ENCODE results near the gene MACROD2. TPM values are rescaled to one million over a fixed set of nuclear protein-coding genes. Genes with fewer than 3 reads are reported as not detected.
"Not testable (repeated sequence)": the region's sequence is repeated elsewhere in the genome, so short reads cannot be mapped to it uniquely, and the experiment has no call there.

MACROD2 gene
- total RNA-seq, 1 experiment from 2014 or later: 3.1 TPM

DNA sequence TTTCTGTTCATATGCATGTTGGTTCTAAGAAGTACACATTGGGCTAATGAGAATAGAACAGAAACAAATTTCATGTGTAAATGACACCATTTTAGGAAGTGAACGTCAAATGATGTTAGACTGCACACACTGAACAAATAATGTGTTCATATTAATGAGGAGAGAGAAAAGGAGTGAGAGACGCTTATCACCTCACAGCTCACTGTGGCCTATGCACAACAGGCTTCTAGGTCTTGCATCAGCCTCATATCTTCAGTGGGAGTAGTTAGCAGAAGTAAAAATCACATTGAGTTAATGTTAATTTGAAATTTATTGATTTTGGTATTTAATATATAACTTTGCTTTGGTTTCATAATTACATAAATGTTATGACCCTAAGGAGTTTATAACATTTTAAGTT lies 454.9 kb downstream of the MACROD2 start:
- no peak overlapping the region for H3K4me3 Mint-ChIP-seq (ENCODE audit: unreplicated experiment)
- no peak for TF ChIP-seq CTCF (IDR thresholded peaks at IDR 0.05; ENCODE audit: unreplicated experiment)
- ChIA-PET CTCF (no interaction called here), POLR2A (no interaction called here)
- peaks cover 15% of the 10 kb centered on the region for H3K4me1 Mint-ChIP-seq (ENCODE audit: insufficient read depth, unreplicated experiment)
- BruUV-seq (replicated peaks): no TSS peak
- no peaks in the 10 kb centered on the region for H3K27me3 Mint-ChIP-seq (ENCODE audit: insufficient read depth, unreplicated experiment)
- no peaks in the 10 kb centered on the region for H3K9me3 Mint-ChIP-seq (ENCODE audit: unreplicated experiment)
- DNase-seq (ENCODE audit: unreplicated experiment): no peak
- H3K36me3 Mint-ChIP-seq (ENCODE audit: insufficient read depth, unreplicated experiment): no peaks in the 10 kb centered on the region
- H3K27ac Mint-ChIP-seq (ENCODE audit: low read depth, unreplicated experiment): no peak overlapping the region
- intact Hi-C loops (cut with micrococcal nuclease): no loop called here

GRCh38 chr20:14451458-14451857 lies 456.1 kb downstream of the MACROD2 start:
- Mint-ChIP-seq H3K36me3 (ENCODE audit: insufficient read depth, unreplicated experiment) (no peaks in the 10 kb centered on the region), H3K27me3 (ENCODE audit: insufficient read depth, unreplicated experiment) (no peaks in the 10 kb centered on the region), H3K4me3 (ENCODE audit: unreplicated experiment) (no peak overlapping the region), H3K4me1 (ENCODE audit: insufficient read depth, unreplicated experiment) (peaks cover 11% of the 10 kb centered on the region), H3K27ac (ENCODE audit: low read depth, unreplicated experiment) (no peak overlapping the region), H3K9me3 (ENCODE audit: unreplicated experiment) (no peaks in the 10 kb centered on the region)
- POLR2A ChIA-PET: interaction anchor here (0.7 kb wide), 1 partner anchor 427 kb away, joined by 4 read pairs; no protein-coding TSS in a partner anchor
- DNase-seq (ENCODE audit: unreplicated experiment): no peak
- no TSS peak for BruUV-seq (replicated peaks)
- CTCF ChIA-PET: no interaction called here
- TF ChIP-seq CTCF (IDR thresholded peaks at IDR 0.05; ENCODE audit: unreplicated experiment): no peak
- intact Hi-C loops (cut with micrococcal nuclease): no loop called here

DNA sequence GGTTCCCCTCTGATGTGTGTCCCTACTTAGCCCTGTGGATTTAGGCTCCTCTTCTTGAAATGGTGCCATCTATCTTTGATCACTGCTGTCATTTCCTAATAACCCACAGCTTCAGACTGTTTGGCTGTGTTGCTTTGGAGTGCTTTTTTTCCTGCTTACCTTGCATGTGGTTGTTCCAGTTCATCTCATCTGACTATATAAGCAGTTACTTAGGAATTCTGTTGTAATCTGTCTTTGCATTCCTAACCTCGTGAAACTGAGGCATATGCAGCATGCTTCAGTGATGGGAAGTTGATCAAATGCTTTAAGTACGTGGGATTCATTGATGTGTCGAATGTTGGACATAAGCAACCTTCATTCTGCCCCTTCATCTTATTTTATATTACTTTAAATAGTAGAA lies 457.9 kb downstream of the MACROD2 start:
- H3K4me1 Mint-ChIP-seq (ENCODE audit: insufficient read depth, unreplicated experiment): peaks cover 11% of the 10 kb centered on the region
- no peak for DNase-seq (ENCODE audit: unreplicated experiment)
- H3K36me3 Mint-ChIP-seq (ENCODE audit: insufficient read depth, unreplicated experiment): no peaks in the 10 kb centered on the region
- ChIA-PET POLR2A (interaction anchor here (1.5 kb wide), 1 partner anchor 19 kb away, joined by 5 read pairs; no protein-coding TSS in a partner anchor), CTCF (no interaction called here)
- intact Hi-C loops (cut with micrococcal nuclease): no loop called here
- H3K9me3 Mint-ChIP-seq (ENCODE audit: unreplicated experiment): no peaks in the 10 kb centered on the region
- H3K27ac Mint-ChIP-seq (ENCODE audit: low read depth, unreplicated experiment): no peak overlapping the region
- BruUV-seq (replicated peaks): no TSS peak
- TF ChIP-seq CTCF (IDR thresholded peaks at IDR 0.05; ENCODE audit: unreplicated experiment): no peak
- H3K4me3 Mint-ChIP-seq (ENCODE audit: unreplicated experiment): no peak overlapping the region
- H3K27me3 Mint-ChIP-seq (ENCODE audit: insufficient read depth, unreplicated experiment): no peaks in the 10 kb centered on the region

DNA sequence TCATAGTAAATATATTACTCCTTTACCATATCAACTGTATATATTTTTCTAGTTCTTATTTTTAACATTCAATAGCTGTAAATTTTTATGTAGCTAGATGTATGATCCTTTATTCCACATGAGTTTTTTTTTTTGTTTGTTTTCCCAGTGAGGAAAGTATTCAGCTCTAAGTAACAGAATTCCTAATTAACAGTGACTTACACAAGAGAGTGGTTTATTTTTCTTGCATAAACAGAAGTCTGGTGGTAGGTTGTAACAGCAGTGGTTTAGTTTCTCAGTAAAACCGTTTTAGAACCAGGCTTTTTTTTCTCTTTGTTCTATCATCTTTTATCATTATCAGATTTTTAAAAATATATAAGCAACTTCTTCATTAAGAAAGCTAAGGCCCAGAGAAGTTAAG lies 459.0 kb downstream of the MACROD2 start:
- TF ChIP-seq CTCF (IDR thresholded peaks at IDR 0.05; ENCODE audit: unreplicated experiment): no peak
- CTCF ChIA-PET: no interaction called here

GRCh38 chr20:14467104-14467827 lies 471.9 kb downstream of the MACROD2 start:
- H3K4me1 Mint-ChIP-seq (ENCODE audit: insufficient read depth, unreplicated experiment); H3K4me3 Mint-ChIP-seq (ENCODE audit: unreplicated experiment); H3K36me3 Mint-ChIP-seq (ENCODE audit: insufficient read depth, unreplicated experiment); CTCF ChIA-PET; H3K27me3 Mint-ChIP-seq (ENCODE audit: insufficient read depth, unreplicated experiment); POLR2A ChIA-PET; DNase-seq (ENCODE audit: unreplicated experiment); intact Hi-C loops (cut with micrococcal nuclease); H3K27ac Mint-ChIP-seq (ENCODE audit: low read depth, unreplicated experiment); BruUV-seq (replicated peaks): not testable (repeated sequence)
- peaks cover 21% of the 10 kb centered on the region for H3K9me3 Mint-ChIP-seq (ENCODE audit: unreplicated experiment)

More for the DNA sequence above, 459.0 kb downstream of the MACROD2 start:
- no peaks in the 10 kb centered on the region for H3K36me3 Mint-ChIP-seq (ENCODE audit: insufficient read depth, unreplicated experiment)
- H3K4me1 Mint-ChIP-seq (ENCODE audit: insufficient read depth, unreplicated experiment): peaks cover 11% of the 10 kb centered on the region
- intact Hi-C loops (cut with micrococcal nuclease): no loop called here
- H3K27me3 Mint-ChIP-seq (ENCODE audit: insufficient read depth, unreplicated experiment): no peaks in the 10 kb centered on the region
- H3K9me3 Mint-ChIP-seq (ENCODE audit: unreplicated experiment): no peaks in the 10 kb centered on the region
- no TSS peak for BruUV-seq (replicated peaks)
- H3K27ac Mint-ChIP-seq (ENCODE audit: low read depth, unreplicated experiment): no peak overlapping the region
- POLR2A ChIA-PET: interaction anchor here (0.5 kb wide), 1 partner anchor 137 kb away, joined by 3 read pairs; no protein-coding TSS in a partner anchor
- H3K4me3 Mint-ChIP-seq (ENCODE audit: unreplicated experiment): no peak overlapping the region
- DNase-seq (ENCODE audit: unreplicated experiment): no peak

Measured in MCF 10A (cell line).